Caki2 (cell line): ENCODE measurements around the gene PDE10A. TPM values are rescaled to one million over a fixed set of nuclear protein-coding genes. Genes with fewer than 3 reads are reported as not detected.

Experiments
- DNase-seq: peaks from one replicate; pipeline ENCODE4 v3.0.0-alpha.2; 2015; ENCODE audit warnings: low read depth
- in situ Hi-C: cut with HindIII; loops from 2 replicates; pipeline ENCODE4 v1.10.0; 2016; ENCODE audit warnings: low sequenced_read_pairs, low pct_unique_long_range_greater_than_20kb, mixed read lengths
- total RNA-seq: library from RNA; depleted of rRNA; stranded (reverse); fragments of >200 nt; shearing (Covaris generic); gene quantifications from 2 replicates; pipeline ENCODE4 v1.2.3, GENCODE V29; 2014; ENCODE audit warnings: low replicate concordance

The PDE10A gene
- total RNA-seq, 1 experiment from 2014 or later: 4.6 TPM

GRCh38 chr6:165684333-165684732 lies 21.3 kb upstream of the PDE10A start:
- no peak for DNase-seq
- in situ Hi-C loops: no loop called here

DNA sequence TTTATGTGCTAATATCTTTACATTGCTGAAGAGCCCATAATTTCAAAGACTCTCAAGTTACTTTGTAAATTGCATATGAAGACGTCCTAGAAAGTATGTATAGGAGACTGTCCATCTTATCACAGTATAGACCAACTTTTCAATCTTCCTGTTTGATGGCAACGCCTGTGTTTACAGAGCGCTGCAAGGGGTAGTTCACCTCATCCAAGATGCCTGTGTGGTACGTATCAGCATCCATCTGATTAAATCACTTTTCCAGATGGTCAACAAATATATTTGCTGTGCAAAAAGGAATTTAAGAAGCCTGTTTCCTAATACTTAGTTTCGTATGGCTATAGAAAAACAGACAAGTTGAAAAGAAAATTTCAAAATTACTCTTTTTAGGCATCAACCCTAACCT lies 17.9 kb upstream of the PDE10A start:
- no peak for DNase-seq
- in situ Hi-C loops: no loop called here

DNA sequence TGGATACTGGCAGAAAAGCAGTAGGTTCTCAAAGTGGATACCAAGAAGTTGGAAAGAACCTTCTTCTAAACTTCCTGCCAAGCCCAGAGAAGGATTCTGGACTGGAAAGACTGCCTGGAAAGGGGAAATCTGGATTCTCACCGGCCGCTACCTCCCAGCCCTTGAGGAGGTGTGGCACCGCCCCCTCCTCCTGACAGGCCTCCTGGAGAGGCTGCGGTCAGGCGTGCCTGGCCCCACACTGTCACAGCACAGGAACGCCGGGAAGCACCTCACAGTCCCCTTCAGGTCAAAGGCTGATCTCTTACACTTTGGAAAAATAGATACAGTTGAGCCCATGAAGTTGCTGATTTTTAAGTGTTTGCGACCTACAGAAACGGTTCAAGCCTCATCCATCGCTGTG lies 16.3 kb upstream of the PDE10A start:
- in situ Hi-C loops: no loop called here
- DNase-seq: no peak

DNA sequence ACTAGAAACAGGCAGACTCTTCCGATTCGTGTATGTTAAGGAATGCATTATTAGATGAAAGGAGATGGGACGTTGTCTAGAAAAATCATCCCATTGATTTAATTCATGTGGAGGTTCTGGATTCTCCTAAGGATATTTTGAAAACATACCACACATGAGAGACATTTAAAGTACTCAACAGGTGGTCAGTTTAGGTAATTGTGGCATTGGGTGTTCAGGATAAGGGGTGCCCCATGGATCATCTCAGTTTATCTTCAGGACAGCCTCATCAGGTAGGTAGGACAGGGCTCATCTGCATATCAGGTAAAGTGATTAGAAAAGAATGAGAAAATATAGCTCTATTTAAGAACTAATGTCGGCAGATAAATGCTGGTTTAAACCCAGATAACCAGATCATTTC lies 15.9 kb upstream of the PDE10A start:
- DNase-seq: no peak
- in situ Hi-C loops: no loop called here

- DNase-seq: no peak
- in situ Hi-C loops: no loop called here
These were observed 15.4 kb upstream of the PDE10A start for GRCh38 chr6:165678429-165678828.

- no peak for DNase-seq
- in situ Hi-C loops: no loop called here
These were observed 14.1 kb upstream of the PDE10A start for GRCh38 chr6:165677091-165677490.

GRCh38 chr6:165676435-165677068 lies 13.5 kb upstream of the PDE10A start:
- DNase-seq: no peak
- in situ Hi-C loops: no loop called here

DNA sequence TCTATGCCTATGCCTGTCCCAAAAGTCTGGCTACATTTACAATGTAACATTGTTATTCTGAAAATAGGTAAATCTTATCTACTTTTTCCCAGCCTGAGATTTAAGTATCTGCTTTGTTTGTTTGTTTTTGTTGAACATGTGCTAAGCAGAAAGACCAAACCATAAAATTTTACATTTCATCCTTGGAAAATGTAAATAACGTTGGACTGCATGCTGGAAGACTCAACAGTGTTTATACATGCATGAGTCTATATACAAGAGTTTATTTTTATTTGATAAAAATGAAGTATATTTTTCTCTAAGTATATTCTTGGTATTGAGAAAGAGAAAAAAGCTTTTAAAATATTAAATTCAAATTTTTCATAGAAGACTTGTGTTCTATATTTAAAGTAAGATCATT lies 12.1 kb upstream of the PDE10A start:
- in situ Hi-C loops: no loop called here
- no peak for DNase-seq

DNA sequence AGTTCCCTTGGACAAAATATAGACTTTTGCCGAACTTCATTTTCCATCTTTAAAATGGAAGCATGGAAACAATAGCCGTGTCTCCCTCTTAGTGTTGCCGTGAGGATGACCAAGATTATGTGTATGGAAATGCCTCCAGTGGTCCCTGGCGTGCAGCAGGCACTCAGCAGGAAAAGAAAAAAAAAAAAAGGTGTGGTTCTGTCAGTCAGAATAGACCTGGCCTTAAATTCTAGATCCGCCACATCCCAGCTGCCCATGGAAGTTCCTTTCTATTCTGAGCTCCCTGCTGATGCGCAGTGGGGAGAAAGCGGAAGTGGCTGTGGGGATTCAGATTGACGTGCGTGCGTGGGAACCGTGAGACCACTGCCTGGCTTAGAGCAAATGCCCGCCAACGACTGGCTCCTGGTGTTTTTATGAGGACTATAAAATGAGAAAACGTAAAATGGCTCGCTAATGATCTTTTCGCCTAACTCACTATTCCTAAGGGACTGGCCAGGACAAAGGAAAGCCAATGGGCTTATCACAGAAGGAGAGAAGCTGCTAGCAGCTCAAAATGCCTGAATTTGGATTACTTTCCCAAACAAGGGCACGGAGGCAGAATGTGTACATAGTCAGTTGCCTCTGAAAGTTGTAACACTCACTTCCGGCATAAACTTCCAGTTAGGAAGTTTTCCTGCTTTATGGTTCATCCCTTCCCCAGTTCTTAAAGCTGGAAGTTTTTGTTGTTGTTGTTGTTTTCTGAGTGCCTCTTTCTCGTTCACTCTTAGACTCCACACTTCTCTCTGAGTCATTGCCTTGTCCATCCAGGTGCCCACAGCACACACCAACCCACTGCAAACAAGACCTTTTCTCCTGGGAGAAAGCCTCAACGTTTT lies 11.4 kb upstream of the PDE10A start:
- in situ Hi-C loops: no loop called here
- no peak for DNase-seq

- in situ Hi-C loops: no loop called here
- DNase-seq: no peak
These were observed 8.3 kb upstream of the PDE10A start for GRCh38 chr6:165671222-165671768.

DNA sequence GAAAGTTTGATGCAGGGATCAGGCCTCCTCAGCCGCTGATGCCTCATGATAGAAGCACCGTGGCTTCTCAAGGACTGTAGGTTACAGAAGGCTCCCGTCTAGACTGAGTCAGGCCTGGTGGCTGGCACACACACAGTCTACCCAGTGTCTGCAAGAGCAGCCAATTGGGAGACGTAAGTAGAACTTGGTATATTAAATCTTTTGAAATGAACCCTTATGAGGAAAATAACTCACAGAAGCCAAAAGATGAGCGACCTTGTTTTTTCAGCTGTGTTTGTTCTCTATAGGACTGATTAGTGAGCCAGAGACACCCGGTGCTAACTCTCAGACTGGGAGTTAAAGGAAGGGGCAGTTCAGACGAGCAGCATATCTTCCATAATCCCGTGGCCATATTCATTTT lies 5.9 kb upstream of the PDE10A start:
- in situ Hi-C loops: no loop called here
- no peak for DNase-seq

GRCh38 chr6:165665384-165665672 lies 2.3 kb upstream of the PDE10A start:
- in situ Hi-C loops: no loop called here

GRCh38 chr6:165664559-165665383 lies 1.7 kb upstream of the PDE10A start:
- DNase-seq: no peak

More at GRCh38 chr6:165665384-165665672, 2.3 kb upstream of the PDE10A start:
- DNase-seq: no peak

GRCh38 chr6:165663736-165664558 lies 906 bp upstream of the PDE10A start:
- in situ Hi-C loops: no loop called here
- peak; percentile 51 for DNase-seq

More at GRCh38 chr6:165664559-165665383, 1.7 kb upstream of the PDE10A start:
- in situ Hi-C loops: no loop called here

- peak; percentile 56 for DNase-seq
These were observed 315 bp upstream of the PDE10A start for GRCh38 chr6:165663377-165663735.

DNA sequence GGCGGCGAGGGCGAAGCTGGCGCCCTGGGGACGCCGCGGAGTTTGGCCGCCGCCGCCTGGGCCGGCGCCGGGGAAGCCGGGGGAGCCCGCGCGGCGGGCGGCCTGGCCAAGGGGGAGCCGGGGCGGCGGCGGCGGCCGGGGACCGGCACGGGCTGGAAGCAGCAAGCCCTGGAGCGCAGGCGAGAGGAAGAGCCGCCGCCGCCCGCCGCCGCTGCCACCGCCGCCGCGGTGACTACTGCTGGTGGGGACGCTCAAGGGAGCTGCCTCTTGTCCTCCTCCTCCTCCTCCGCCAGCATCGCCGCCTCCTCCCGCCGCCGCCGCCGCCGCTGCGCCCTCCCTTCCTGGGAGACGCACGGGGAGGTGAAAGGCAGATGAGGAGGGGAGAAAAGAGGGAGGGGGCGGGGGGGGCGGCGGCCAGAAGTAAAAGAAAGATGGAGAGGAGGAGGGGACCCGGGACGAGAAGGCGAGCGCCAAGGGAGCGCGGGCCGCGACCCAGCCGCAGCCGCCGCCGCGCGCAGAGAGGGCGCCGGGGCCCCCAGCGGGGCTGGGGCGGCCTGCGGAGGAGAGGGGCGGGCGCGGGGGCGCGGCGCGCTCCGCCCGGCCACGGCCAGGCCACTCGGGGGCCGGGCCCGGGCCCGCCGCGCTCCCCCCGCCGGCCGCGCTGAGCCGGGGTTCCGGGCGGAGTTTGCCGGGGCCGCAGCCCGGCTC lies 846 bp downstream of the PDE10A start:
- peak; percentile 60 for DNase-seq
- in situ Hi-C loops: no loop called here

More at GRCh38 chr6:165663377-165663735, 315 bp upstream of the PDE10A start:
- in situ Hi-C loops: no loop called here

- in situ Hi-C loops: no loop called here
- no peak for DNase-seq
These were observed 1.4 kb downstream of the PDE10A start for GRCh38 chr6:165661664-165662025.
